Measurements from ENCODE around the gene CPSF4L. TPM values are rescaled to one million over a fixed set of nuclear protein-coding genes. Genes with fewer than 3 reads are reported as not detected.

CPSF4L gene
- total RNA-seq, 1 experiment from 2014 or later = not detected

- CTCF ChIA-PET = interaction anchor here (0.6 kb wide), 1 partner anchor 708 kb away, joined by 5 read pairs; no protein-coding TSS in a partner anchor
- in situ Hi-C loops (cut with HindIII; ENCODE audit: low pct_unique_long_range_greater_than_20kb, low sequenced_read_pairs) = no loop called here
These were observed 36.9 kb downstream of the CPSF4L start for GRCh38 chr17:73224663-73225305.

DNA sequence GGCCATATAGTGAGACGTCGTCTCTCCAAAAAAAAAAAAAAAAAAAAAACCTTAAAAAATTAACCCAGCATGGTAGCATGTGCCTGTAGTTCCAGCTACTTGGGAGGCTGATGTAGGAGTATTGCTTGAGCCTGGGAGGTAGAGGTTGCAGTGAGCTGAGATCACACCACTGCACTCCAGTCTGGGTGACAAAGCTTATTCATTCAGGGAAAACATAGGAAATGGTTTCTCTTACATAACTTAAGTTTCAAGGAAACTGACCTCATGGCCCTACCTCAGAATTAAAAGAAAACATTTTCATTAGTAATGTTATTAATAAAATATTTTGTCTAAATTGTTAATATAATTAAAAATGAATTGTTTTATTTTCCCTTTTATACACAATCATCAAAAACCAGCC is 37.4 kb downstream of the CPSF4L start:
- in situ Hi-C loops (cut with HindIII; ENCODE audit: low pct_unique_long_range_greater_than_20kb, low sequenced_read_pairs) (no loop called here), intact Hi-C loops (cut with micrococcal nuclease; ENCODE audit: unreplicated experiment) (no loop called here)
- ChIA-PET POLR2A (no interaction called here), CTCF (interaction anchor here (0.6 kb wide), 1 partner anchor 707 kb away, joined by 5 read pairs; no protein-coding TSS in a partner anchor)
- Histone ChIP-seq H3K27me3 (ENCODE audit: control insufficient read depth, insufficient read depth, low read length) (no peaks in the 10 kb centered on the region), H3K36me3 (ENCODE audit: control insufficient read depth, insufficient read depth, low read length) (peaks cover 6% of the 10 kb centered on the region; the same call in 1 of the 2 replicates), H3K9me3 (ENCODE audit: control insufficient read depth, insufficient read depth, low read depth, low read length) (no peaks in the 10 kb centered on the region), H3K4me3 (ENCODE audit: low read depth in 2 of 2, low read length in 2 of 2) (no peak overlapping the region), H3K27ac (ENCODE audit: low read length) (no peak overlapping the region), H3K4me1 (ENCODE audit: control insufficient read depth, insufficient read depth, low read length) (peaks cover 30% of the 10 kb centered on the region)
- ATAC-seq = no peak
- no peak for TF ChIP-seq POLR2AphosphoS5 (IDR thresholded peaks at IDR 0.05; ENCODE audit: low read depth, low read length)
- TF ChIP-seq, protein P1, sequence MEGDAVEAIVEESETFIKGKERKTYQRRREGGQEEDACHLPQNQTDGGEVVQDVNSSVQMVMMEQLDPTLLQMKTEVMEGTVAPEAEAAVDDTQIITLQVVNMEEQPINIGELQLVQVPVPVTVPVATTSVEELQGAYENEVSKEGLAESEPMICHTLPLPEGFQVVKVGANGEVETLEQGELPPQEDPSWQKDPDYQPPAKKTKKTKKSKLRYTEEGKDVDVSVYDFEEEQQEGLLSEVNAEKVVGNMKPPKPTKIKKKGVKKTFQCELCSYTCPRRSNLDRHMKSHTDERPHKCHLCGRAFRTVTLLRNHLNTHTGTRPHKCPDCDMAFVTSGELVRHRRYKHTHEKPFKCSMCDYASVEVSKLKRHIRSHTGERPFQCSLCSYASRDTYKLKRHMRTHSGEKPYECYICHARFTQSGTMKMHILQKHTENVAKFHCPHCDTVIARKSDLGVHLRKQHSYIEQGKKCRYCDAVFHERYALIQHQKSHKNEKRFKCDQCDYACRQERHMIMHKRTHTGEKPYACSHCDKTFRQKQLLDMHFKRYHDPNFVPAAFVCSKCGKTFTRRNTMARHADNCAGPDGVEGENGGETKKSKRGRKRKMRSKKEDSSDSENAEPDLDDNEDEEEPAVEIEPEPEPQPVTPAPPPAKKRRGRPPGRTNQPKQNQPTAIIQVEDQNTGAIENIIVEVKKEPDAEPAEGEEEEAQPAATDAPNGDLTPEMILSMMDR (IDR thresholded peaks at IDR 0.05) = no peak
- no peak for TF ChIP-seq SIN3A (IDR thresholded peaks at IDR 0.05; ENCODE audit: borderline replicate concordance, insufficient read depth, low read depth, low read length)
- no peak for TF ChIP-seq TCF7L2 (IDR thresholded peaks at IDR 0.05; ENCODE audit: low read depth, low read length)
- TF ChIP-seq REST (IDR thresholded peaks at IDR 0.05; ENCODE audit: insufficient read depth in 1 of 2, low read depth in 2 of 2, low read length in 1 of 2) = no peak
- DNase-seq (ENCODE audit: low read depth, low spot score) = no peak
- BruUV-seq (replicated peaks) = no TSS peak

More at GRCh38 chr17:73224663-73225305, 36.9 kb downstream of the CPSF4L start:
- Histone ChIP-seq H3K27me3 (ENCODE audit: control insufficient read depth, insufficient read depth, low read length) (no peaks in the 10 kb centered on the region), H3K4me3 (ENCODE audit: low read depth in 2 of 2, low read length in 2 of 2) (no peak overlapping the region), H3K4me1 (ENCODE audit: control insufficient read depth, insufficient read depth, low read length) (peaks cover 34% of the 10 kb centered on the region), H3K9me3 (ENCODE audit: control insufficient read depth, insufficient read depth, low read depth, low read length) (no peaks in the 10 kb centered on the region), H3K36me3 (ENCODE audit: control insufficient read depth, insufficient read depth, low read length) (peaks cover 6% of the 10 kb centered on the region; the same call in 1 of the 2 replicates), H3K27ac (ENCODE audit: low read length) (no peak overlapping the region)
- intact Hi-C loops (cut with micrococcal nuclease; ENCODE audit: unreplicated experiment) = no loop called here
- POLR2A ChIA-PET = no interaction called here
- TF ChIP-seq SIN3A (IDR thresholded peaks at IDR 0.05; ENCODE audit: borderline replicate concordance, insufficient read depth, low read depth, low read length) (no peak), TCF7L2 (IDR thresholded peaks at IDR 0.05; ENCODE audit: low read depth, low read length) (no peak), REST (IDR thresholded peaks at IDR 0.05; ENCODE audit: insufficient read depth in 1 of 2, low read depth in 2 of 2, low read length in 1 of 2) (no peak), POLR2AphosphoS5 (IDR thresholded peaks at IDR 0.05; ENCODE audit: low read depth, low read length) (no peak)
- TF ChIP-seq, protein P1 (IDR thresholded peaks at IDR 0.05) = no peak
- no TSS peak for BruUV-seq (replicated peaks)
- DNase-seq (ENCODE audit: low read depth, low spot score) (no peak), ATAC-seq (no peak)

Measured in Panc1 (cell line).